Liver (tissue), 9 donors: ENCODE results near the gene SH3PXD2A. TPM values are rescaled to one million over a fixed set of nuclear protein-coding genes. Genes with fewer than 3 reads are reported as not detected.

Experiments used
- DNase-seq: peaks from one replicate; pipeline ENCODE4 v3.0.0-alpha.2; 2017; ENCODE audit warnings: low spot score
- H3K27ac ChIP-seq, 2 donors: one replicate each; pipeline ENCODE4 v1.7.0; 2013; ENCODE audit warnings: inconsistent platforms in 2 of 2, low read length in 2 of 2, control low read depth in 1 of 2, low read depth in 1 of 2, mild to moderate bottlenecking in 1 of 2
- H3K27me3 ChIP-seq, 4 donors: one replicate each; pipeline versions ENCODE4 v1.6.1 to v1.7.0; 2013; ENCODE audit warnings: low read length in 3 of 4, inconsistent platforms in 1 of 4, mild to moderate bottlenecking in 1 of 4, moderate library complexity in 1 of 4; ENCODE audit not compliant: control insufficient read depth in 4 of 4, insufficient read depth in 4 of 4
- H3K36me3 ChIP-seq, 4 donors: one replicate each; pipeline versions ENCODE4 v1.6.1 to v1.7.0; 2013; ENCODE audit warnings: low read length in 3 of 4, mild to moderate bottlenecking in 3 of 4, low read depth in 1 of 4, moderate library complexity in 1 of 4; ENCODE audit not compliant: control insufficient read depth in 4 of 4, insufficient read depth in 3 of 4
- H3K4me1 ChIP-seq, 4 donors: one replicate each; pipeline versions ENCODE4 v1.6.1 to v1.7.0; 2013; ENCODE audit warnings: low read length in 3 of 4, mild to moderate bottlenecking in 3 of 4, moderate library complexity in 1 of 4; ENCODE audit not compliant: control insufficient read depth in 4 of 4, insufficient read depth in 4 of 4
- H3K4me3 ChIP-seq, 3 donors: one replicate each; pipeline versions ENCODE4 v1.6.1 to v1.7.0; 2013; ENCODE audit warnings: low read length in 3 of 3, control low read depth in 1 of 3, low read depth in 1 of 3, mild to moderate bottlenecking in 1 of 3
- H3K9ac ChIP-seq, 2 donors: one replicate each; pipeline ENCODE4 v1.7.0; 2013; ENCODE audit warnings: low read length in 2 of 2, mild to moderate bottlenecking in 2 of 2, moderate library complexity in 2 of 2, control low read depth in 1 of 2, low read depth in 1 of 2
- H3K9me3 ChIP-seq, 4 donors: one replicate each; pipeline versions ENCODE4 v1.6.1 to v1.7.0; 2013; ENCODE audit warnings: low read length in 3 of 4; ENCODE audit not compliant: control insufficient read depth in 4 of 4
- EGR1 ChIP-seq, 2 donors: IDR thresholded peaks; 2 replicates each; pipeline ENCODE4 v1.6.1; 2016 to 2018; ENCODE audit warnings: antibody characterized with exemption in 2 of 2, low read depth in 2 of 2
- FOXA1 ChIP-seq: IDR thresholded peaks from 2 replicates; pipeline ENCODE4 v1.6.1; 2016; ENCODE audit warnings: antibody characterized with exemption
- FOXA2 ChIP-seq: IDR thresholded peaks from 2 replicates; pipeline ENCODE4 v1.6.1; 2016; ENCODE audit warnings: antibody characterized with exemption
- GABPA ChIP-seq, 2 donors: IDR thresholded peaks in 1 of 2; conservative IDR thresholded peaks in 1 of 2; 2 replicates each; pipeline ENCODE4 v1.6.1; 2016; ENCODE audit warnings: antibody characterized with exemption in 2 of 2, mild to moderate bottlenecking in 1 of 2, moderate library complexity in 1 of 2
- HNF4A ChIP-seq, 2 donors: conservative IDR thresholded peaks; 2 replicates each; pipeline ENCODE4 v1.6.1; 2016; ENCODE audit warnings: antibody characterized with exemption in 2 of 2, mild to moderate bottlenecking in 2 of 2
- HNF4G ChIP-seq: IDR thresholded peaks from 2 replicates; pipeline ENCODE4 v1.6.1; 2016; ENCODE audit warnings: antibody characterized with exemption
- JUND ChIP-seq, 2 donors: IDR thresholded peaks; 2 replicates each; pipeline ENCODE4 v1.6.1; 2016; ENCODE audit warnings: antibody characterized with exemption in 2 of 2
- NR2F2 ChIP-seq: IDR thresholded peaks from 2 replicates; pipeline ENCODE4 v1.6.1; 2016; ENCODE audit warnings: antibody characterized with exemption
- RAD21 ChIP-seq, 2 donors: IDR thresholded peaks; 2 replicates each; pipeline ENCODE4 v1.6.1; 2016; ENCODE audit warnings: antibody characterized with exemption in 2 of 2, mild to moderate bottlenecking in 2 of 2
- RXRA ChIP-seq, 2 donors: IDR thresholded peaks; 2 replicates each; pipeline ENCODE4 v1.6.1; 2017 to 2018; ENCODE audit warnings: antibody characterized with exemption in 2 of 2, mild to moderate bottlenecking in 1 of 2
- SP1 ChIP-seq: IDR thresholded peaks from 2 replicates; pipeline ENCODE4 v1.6.1; 2018; ENCODE audit warnings: antibody characterized with exemption, mild to moderate bottlenecking
- TAF1 ChIP-seq: conservative IDR thresholded peaks from 2 replicates; pipeline ENCODE4 v1.6.1; 2016; ENCODE audit warnings: antibody characterized with exemption, mild to moderate bottlenecking
- YY1 ChIP-seq: IDR thresholded peaks from 2 replicates; pipeline ENCODE4 v1.6.1; 2016; ENCODE audit warnings: antibody characterized with exemption, mild to moderate bottlenecking
- WGBS: extraction: QIAGEN DNeasy Blood & Tissue Kit; methylation state at CpG from one replicate; pipeline ENCODE4 v1.1.7; 2013; 5-methylcytosine and 5-hydroxymethylcytosine counted together
- polyA plus RNA-seq, 2 donors: library from polyadenylated mRNA; stranded (reverse) in 1 of 2; unstranded in 1 of 2; fragments of 200-250 nt in 1 of 2; fragments of >200 nt in 1 of 2; fragmentation: Nextera tagmentation in 1 of 2; extraction: Ambion mirVana in 1 of 2; gene quantifications; one replicate each; pipeline versions ENCODE4 v1.2.1 to v1.2.3, GENCODE V29; 2013 to 2015
- total RNA-seq, 2 donors: library from RNA; depleted of rRNA; stranded (reverse); fragments of >200 nt; gene quantifications; one replicate each; pipeline ENCODE4 v1.2.3, GENCODE V29; 2014
- TF ChIP-seq, protein P1 (sequence below): IDR thresholded peaks from 2 replicates; pipeline ENCODE4 v1.6.1; 2016; ENCODE audit warnings: antibody characterized with exemption
- TF ChIP-seq, protein P2 (sequence below): fragments of 150-350 bp; IDR thresholded peaks from 2 replicates; pipeline ENCODE4 v1.5.1; 2017; ENCODE audit warnings: improper control_type of control experiment, low read depth, low read length; ENCODE audit not compliant: missing input control
- TF ChIP-seq, protein P3 (sequence below): IDR thresholded peaks from 2 replicates; pipeline ENCODE4 v1.6.1; 2016; ENCODE audit warnings: antibody characterized with exemption
- TF ChIP-seq, protein P4 (sequence below): IDR thresholded peaks from 2 replicates; pipeline ENCODE4 v1.6.1; 2016; ENCODE audit warnings: antibody characterized with exemption
- TF ChIP-seq, protein P5 (sequence below): IDR thresholded peaks from 2 replicates; pipeline ENCODE4 v1.6.1; 2016; ENCODE audit warnings: antibody characterized with exemption, mild to moderate bottlenecking
- donor health status: healthy.
- donor health status: healthy.
- donor health status: healthy.
- donor health status: healthy.
- donor health status: healthy.

SH3PXD2A gene
- total and polyA plus RNA-seq, 4 donors, result 0.82 to 5.5 (median 3.9) TPM

DNA sequence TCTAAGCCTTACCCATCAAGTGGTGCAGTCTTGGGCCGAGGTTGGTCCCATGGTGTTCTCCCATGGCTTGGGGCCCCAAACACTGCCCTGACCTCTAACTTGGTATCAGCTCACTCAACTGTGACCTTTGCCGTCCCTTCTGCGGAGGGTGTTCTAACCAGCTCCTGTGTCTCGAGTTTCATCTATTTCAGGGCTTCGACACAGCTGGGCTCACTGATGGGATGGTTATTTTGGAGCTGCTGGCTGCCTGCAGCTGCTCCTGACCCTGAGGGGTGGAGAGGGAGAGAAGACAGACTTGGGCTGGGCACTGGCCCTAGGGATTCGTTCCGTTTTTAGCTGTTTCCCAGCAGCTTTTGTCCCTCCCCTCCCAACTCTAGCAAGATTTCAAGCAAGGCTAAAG, 274.9 kb downstream of the SH3PXD2A start:
- 80% methylated on average over 7 of the region's 7 CpGs for WGBS
- no peaks in the 10 kb centered on the region for H3K36me3 ChIP-seq
- no peak overlapping the region for H3K9ac ChIP-seq
- peaks cover 9 to 35% (median 17%) of the 10 kb centered on the region in 4 donors for H3K4me1 ChIP-seq
- H3K4me3 ChIP-seq, result no peak overlapping the region
- no peak for DNase-seq
- no peaks in the 10 kb centered on the region for H3K27me3 ChIP-seq
- TF ChIP-seq, protein P1, sequence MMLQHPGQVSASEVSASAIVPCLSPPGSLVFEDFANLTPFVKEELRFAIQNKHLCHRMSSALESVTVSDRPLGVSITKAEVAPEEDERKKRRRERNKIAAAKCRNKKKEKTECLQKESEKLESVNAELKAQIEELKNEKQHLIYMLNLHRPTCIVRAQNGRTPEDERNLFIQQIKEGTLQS, result no peak
- no peak for TF ChIP-seq EGR1 (IDR thresholded peaks at IDR 0.05; ENCODE audit: low read depth in 2 of 2)
- no peak for TF ChIP-seq HNF4G
- no peak for TF ChIP-seq TAF1
- no peak for TF ChIP-seq RAD21 (IDR thresholded peaks at IDR 0.05)
- TF ChIP-seq, protein P2, sequence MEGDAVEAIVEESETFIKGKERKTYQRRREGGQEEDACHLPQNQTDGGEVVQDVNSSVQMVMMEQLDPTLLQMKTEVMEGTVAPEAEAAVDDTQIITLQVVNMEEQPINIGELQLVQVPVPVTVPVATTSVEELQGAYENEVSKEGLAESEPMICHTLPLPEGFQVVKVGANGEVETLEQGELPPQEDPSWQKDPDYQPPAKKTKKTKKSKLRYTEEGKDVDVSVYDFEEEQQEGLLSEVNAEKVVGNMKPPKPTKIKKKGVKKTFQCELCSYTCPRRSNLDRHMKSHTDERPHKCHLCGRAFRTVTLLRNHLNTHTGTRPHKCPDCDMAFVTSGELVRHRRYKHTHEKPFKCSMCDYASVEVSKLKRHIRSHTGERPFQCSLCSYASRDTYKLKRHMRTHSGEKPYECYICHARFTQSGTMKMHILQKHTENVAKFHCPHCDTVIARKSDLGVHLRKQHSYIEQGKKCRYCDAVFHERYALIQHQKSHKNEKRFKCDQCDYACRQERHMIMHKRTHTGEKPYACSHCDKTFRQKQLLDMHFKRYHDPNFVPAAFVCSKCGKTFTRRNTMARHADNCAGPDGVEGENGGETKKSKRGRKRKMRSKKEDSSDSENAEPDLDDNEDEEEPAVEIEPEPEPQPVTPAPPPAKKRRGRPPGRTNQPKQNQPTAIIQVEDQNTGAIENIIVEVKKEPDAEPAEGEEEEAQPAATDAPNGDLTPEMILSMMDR, result no peak
- no peak for TF ChIP-seq RXRA (IDR thresholded peaks at IDR 0.05)
- no peak for TF ChIP-seq GABPA (IDR thresholded peaks at IDR 0.05 in 1 of 2, conservative IDR thresholded peaks at IDR 0.05 in 1 of 2)
- no peak for TF ChIP-seq FOXA1
- no peak for TF ChIP-seq SP1
- TF ChIP-seq FOXA2, result no peak
- TF ChIP-seq, protein P3, sequence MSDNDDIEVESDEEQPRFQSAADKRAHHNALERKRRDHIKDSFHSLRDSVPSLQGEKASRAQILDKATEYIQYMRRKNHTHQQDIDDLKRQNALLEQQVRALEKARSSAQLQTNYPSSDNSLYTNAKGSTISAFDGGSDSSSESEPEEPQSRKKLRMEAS, result no peak
- TF ChIP-seq JUND (IDR thresholded peaks at IDR 0.05), result no peak
- TF ChIP-seq, protein P4, sequence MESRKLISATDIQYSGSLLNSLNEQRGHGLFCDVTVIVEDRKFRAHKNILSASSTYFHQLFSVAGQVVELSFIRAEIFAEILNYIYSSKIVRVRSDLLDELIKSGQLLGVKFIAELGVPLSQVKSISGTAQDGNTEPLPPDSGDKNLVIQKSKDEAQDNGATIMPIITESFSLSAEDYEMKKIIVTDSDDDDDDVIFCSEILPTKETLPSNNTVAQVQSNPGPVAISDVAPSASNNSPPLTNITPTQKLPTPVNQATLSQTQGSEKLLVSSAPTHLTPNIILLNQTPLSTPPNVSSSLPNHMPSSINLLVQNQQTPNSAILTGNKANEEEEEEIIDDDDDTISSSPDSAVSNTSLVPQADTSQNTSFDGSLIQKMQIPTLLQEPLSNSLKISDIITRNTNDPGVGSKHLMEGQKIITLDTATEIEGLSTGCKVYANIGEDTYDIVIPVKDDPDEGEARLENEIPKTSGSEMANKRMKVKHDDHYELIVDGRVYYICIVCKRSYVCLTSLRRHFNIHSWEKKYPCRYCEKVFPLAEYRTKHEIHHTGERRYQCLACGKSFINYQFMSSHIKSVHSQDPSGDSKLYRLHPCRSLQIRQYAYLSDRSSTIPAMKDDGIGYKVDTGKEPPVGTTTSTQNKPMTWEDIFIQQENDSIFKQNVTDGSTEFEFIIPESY, result no peak
- TF ChIP-seq YY1, result no peak
- TF ChIP-seq, protein P5, sequence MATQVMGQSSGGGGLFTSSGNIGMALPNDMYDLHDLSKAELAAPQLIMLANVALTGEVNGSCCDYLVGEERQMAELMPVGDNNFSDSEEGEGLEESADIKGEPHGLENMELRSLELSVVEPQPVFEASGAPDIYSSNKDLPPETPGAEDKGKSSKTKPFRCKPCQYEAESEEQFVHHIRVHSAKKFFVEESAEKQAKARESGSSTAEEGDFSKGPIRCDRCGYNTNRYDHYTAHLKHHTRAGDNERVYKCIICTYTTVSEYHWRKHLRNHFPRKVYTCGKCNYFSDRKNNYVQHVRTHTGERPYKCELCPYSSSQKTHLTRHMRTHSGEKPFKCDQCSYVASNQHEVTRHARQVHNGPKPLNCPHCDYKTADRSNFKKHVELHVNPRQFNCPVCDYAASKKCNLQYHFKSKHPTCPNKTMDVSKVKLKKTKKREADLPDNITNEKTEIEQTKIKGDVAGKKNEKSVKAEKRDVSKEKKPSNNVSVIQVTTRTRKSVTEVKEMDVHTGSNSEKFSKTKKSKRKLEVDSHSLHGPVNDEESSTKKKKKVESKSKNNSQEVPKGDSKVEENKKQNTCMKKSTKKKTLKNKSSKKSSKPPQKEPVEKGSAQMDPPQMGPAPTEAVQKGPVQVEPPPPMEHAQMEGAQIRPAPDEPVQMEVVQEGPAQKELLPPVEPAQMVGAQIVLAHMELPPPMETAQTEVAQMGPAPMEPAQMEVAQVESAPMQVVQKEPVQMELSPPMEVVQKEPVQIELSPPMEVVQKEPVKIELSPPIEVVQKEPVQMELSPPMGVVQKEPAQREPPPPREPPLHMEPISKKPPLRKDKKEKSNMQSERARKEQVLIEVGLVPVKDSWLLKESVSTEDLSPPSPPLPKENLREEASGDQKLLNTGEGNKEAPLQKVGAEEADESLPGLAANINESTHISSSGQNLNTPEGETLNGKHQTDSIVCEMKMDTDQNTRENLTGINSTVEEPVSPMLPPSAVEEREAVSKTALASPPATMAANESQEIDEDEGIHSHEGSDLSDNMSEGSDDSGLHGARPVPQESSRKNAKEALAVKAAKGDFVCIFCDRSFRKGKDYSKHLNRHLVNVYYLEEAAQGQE, result no peak
- no peak for TF ChIP-seq HNF4A (conservative IDR thresholded peaks at IDR 0.05)
- TF ChIP-seq NR2F2, result no peak
- peaks cover 0 to 4% (median 0%) of the 10 kb centered on the region in 4 donors for H3K9me3 ChIP-seq
- H3K27ac ChIP-seq, result no peak overlapping the region
